Measurements from ENCODE around the gene PRAMEF11.
"Not testable (repeated sequence)": the region's sequence is repeated elsewhere in the genome, so short reads cannot be mapped to it uniquely, and the experiment has no call there.

PRAMEF11 gene
- long read RNA-seq, donor 1 = 0 reads
- long read RNA-seq, donor 2 = 0 reads
- long read RNA-seq, donor 3 = 0 reads
- long read RNA-seq, donor 4 = 0 reads
- long read RNA-seq, donor 5 = 0 reads
- long read RNA-seq, donor 6 = 0 reads
- long read RNA-seq, donor 7 = 0 reads
- long read RNA-seq, donor 8 = 0 reads

GRCh38 chr1:12831310-12831709, at the start of gene PRAMEF11:
Gene PRAMEF11 (minus strand): TSS chr1:12831410. CDS start chr1:12828789, 2,621 bp downstream.
- not testable (repeated sequence) for DNase-seq

GRCh38 chr1:12878453-12878852, 47.2 kb upstream of the PRAMEF11 start:
- not testable (repeated sequence) for DNase-seq

GRCh38 chr1:12863131-12863880, 32.1 kb upstream of the PRAMEF11 start:
- not testable (repeated sequence) for DNase-seq

GRCh38 chr1:12856786-12857185, 25.6 kb upstream of the PRAMEF11 start, which contains the start of gene PRAMEF2:
Gene PRAMEF2 (plus strand): TSS chr1:12857086. CDS start chr1:12859010, 1,924 bp downstream.
- DNase-seq = not testable (repeated sequence)

- no peak for DNase-seq
Observed at GRCh38 chr1:12851779-12852178, 20.6 kb upstream of the PRAMEF11 start.

GRCh38 chr1:12848620-12849019, 17.4 kb upstream of the PRAMEF11 start, which contains the start of gene HNRNPCL1:
Gene HNRNPCL1 (minus strand): TSS chr1:12848720. CDS start chr1:12848289, 431 bp downstream.
- not testable (repeated sequence) for DNase-seq

- not testable (repeated sequence) for DNase-seq
Observed at GRCh38 chr1:12833251-12833650, 2.0 kb upstream of the PRAMEF11 start.

- not testable (repeated sequence) for DNase-seq
Observed at GRCh38 chr1:12819061-12819460, 12.1 kb downstream of the PRAMEF11 start.

GRCh38 chr1:12811409-12811784, 19.8 kb downstream of the PRAMEF11 start:
- DNase-seq = no peak

GRCh38 chr1:12810691-12811408, 20.4 kb downstream of the PRAMEF11 start:
- no peak for DNase-seq

- no peak for DNase-seq
Observed at GRCh38 chr1:12809933-12810332, 21.3 kb downstream of the PRAMEF11 start.

GRCh38 chr1:12799730-12800129, 31.5 kb downstream of the PRAMEF11 start:
- no peak for DNase-seq

- DNase-seq = no peak
Observed at GRCh38 chr1:12798911-12799310, 32.3 kb downstream of the PRAMEF11 start.

- not testable (repeated sequence) for DNase-seq
Observed at GRCh38 chr1:12791097-12791496, 40.1 kb downstream of the PRAMEF11 start, which contains the start of gene PRAMEF1. Gene PRAMEF1 (plus strand): TSS chr1:12791397. CDS start chr1:12793228, 1,831 bp downstream.

- not testable (repeated sequence) for DNase-seq
Observed at GRCh38 chr1:12784729-12785128, 46.5 kb downstream of the PRAMEF11 start.

GRCh38 chr1:12783783-12784182, 47.4 kb downstream of the PRAMEF11 start:
- DNase-seq = not testable (repeated sequence)

GRCh38 chr1:12781488-12781887, 49.7 kb downstream of the PRAMEF11 start:
- not testable (repeated sequence) for DNase-seq

- DNase-seq = no peak
Observed at GRCh38 chr1:12778907-12779306, 52.3 kb downstream of the PRAMEF11 start.

- no peak for DNase-seq
Observed at GRCh38 chr1:12778061-12778460, 53.1 kb downstream of the PRAMEF11 start.

- no peak for DNase-seq
Observed at GRCh38 chr1:12776801-12777557, 54.2 kb downstream of the PRAMEF11 start.

- DNase-seq = no peak
Observed at GRCh38 chr1:12775443-12775842, 55.8 kb downstream of the PRAMEF11 start.

GRCh38 chr1:12774801-12775345, 56.3 kb downstream of the PRAMEF11 start:
- DNase-seq = no peak

All from right kidney (tissue), 9 donors.